ENCODE measurements around the gene WWOX. TPM values are rescaled to one million over a fixed set of nuclear protein-coding genes. Genes with fewer than 3 reads are reported as not detected.

The WWOX gene
- total and polyA plus RNA-seq, 4 donors = 5.4 to 61.5 (median 18.4) TPM

DNA sequence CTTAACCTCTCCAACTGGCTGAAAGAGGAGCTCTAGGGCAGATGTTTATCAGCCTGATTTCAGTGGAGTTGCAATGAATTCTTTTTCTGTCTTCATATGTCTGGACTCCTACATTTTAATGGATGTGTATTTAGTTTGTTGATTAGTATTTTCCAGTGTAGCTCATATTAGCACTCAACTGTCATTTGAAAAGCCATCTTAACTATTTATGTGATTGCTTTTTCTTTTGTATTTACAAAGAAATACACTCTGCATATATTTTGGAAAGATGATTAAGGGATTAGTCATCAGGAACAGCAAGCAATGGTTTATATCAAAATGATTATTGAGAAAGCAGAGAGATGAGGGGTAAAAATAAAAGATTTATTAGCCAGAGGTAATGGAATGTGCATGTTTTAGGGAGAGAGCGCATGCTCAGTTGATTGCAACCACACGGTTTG, 71.1 kb downstream of the WWOX start:
- Histone ChIP-seq H3K4me1 (ENCODE audit: control insufficient read depth in 5 of 5, insufficient read depth in 5 of 5, low read length in 5 of 5) (no peaks in the 10 kb centered on the region), H3K9me3 (ENCODE audit: control insufficient read depth in 4 of 4, insufficient read depth in 3 of 4, low read length in 3 of 4) (peaks cover 0 to 3% (median 0%) of the 10 kb centered on the region in 4 donors), H3K4me3 (no peak overlapping the region), H3K27me3 (ENCODE audit: control insufficient read depth in 3 of 3, insufficient read depth in 3 of 3, low read length in 2 of 3) (no peaks in the 10 kb centered on the region), H3K9ac (ENCODE audit: insufficient read depth in 1 of 2, low read length in 2 of 2) (no peak overlapping the region), H3K36me3 (ENCODE audit: control insufficient read depth in 4 of 4, insufficient read depth in 4 of 4, low read length in 4 of 4) (peaks cover 0 to 2% (median 0%) of the 10 kb centered on the region in 4 donors), H3K27ac (ENCODE audit: low read depth in 1 of 2, low read length in 1 of 2) (no peak overlapping the region)
- WGBS, 2 donors = 89 to 97% methylated on average over 2 of the region's 2 CpGs
- DNase-seq (no peak), ATAC-seq (ENCODE audit: insufficient read depth, low FRiP score) (no peak)
- TF ChIP-seq, protein P1, sequence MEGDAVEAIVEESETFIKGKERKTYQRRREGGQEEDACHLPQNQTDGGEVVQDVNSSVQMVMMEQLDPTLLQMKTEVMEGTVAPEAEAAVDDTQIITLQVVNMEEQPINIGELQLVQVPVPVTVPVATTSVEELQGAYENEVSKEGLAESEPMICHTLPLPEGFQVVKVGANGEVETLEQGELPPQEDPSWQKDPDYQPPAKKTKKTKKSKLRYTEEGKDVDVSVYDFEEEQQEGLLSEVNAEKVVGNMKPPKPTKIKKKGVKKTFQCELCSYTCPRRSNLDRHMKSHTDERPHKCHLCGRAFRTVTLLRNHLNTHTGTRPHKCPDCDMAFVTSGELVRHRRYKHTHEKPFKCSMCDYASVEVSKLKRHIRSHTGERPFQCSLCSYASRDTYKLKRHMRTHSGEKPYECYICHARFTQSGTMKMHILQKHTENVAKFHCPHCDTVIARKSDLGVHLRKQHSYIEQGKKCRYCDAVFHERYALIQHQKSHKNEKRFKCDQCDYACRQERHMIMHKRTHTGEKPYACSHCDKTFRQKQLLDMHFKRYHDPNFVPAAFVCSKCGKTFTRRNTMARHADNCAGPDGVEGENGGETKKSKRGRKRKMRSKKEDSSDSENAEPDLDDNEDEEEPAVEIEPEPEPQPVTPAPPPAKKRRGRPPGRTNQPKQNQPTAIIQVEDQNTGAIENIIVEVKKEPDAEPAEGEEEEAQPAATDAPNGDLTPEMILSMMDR (IDR thresholded peaks at IDR 0.05; ENCODE audit: control extremely low read depth, extremely low read depth) = no peak

DNA sequence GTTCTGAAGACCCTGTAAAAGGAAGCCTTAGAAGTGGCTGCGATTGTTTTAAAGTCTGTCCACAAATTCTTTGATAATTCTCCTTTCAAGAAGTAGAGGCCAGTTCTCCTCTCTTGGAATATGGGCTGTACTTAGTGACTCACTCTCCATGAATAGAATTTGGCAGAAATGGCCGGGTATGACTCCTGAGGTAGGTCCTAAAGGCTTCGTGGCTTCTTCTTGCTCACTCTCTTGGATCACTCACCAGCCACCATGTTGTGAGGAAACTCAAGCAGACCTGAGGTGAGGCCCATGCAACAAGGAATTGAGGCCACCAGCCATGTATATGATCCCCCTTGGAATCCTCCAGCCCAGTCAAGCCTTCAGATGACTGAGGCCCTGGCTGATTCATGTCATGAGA, 75.8 kb downstream of the WWOX start:
- Histone ChIP-seq H3K4me3 (no peak overlapping the region), H3K4me1 (ENCODE audit: control insufficient read depth in 5 of 5, insufficient read depth in 5 of 5, low read length in 5 of 5) (peaks cover 0 to 9% (median 5%) of the 10 kb centered on the region in 5 donors), H3K27me3 (ENCODE audit: control insufficient read depth in 3 of 3, insufficient read depth in 3 of 3, low read length in 2 of 3) (no peaks in the 10 kb centered on the region), H3K27ac (ENCODE audit: low read depth in 1 of 2, low read length in 1 of 2) (no peak overlapping the region), H3K9me3 (ENCODE audit: control insufficient read depth in 4 of 4, insufficient read depth in 3 of 4, low read length in 3 of 4) (peaks cover 0 to 3% (median 0%) of the 10 kb centered on the region in 4 donors), H3K36me3 (ENCODE audit: control insufficient read depth in 4 of 4, insufficient read depth in 4 of 4, low read length in 4 of 4) (no peaks in the 10 kb centered on the region), H3K9ac (ENCODE audit: insufficient read depth in 1 of 2, low read length in 2 of 2) (no peak overlapping the region)
- 95 to 98% methylated on average over 3 of the region's 3 CpGs for WGBS, 2 donors
- DNase-seq = no peak
- TF ChIP-seq, protein P1 (IDR thresholded peaks at IDR 0.05; ENCODE audit: control extremely low read depth, extremely low read depth) = no peak
- no peak for ATAC-seq (ENCODE audit: insufficient read depth, low FRiP score)

DNA sequence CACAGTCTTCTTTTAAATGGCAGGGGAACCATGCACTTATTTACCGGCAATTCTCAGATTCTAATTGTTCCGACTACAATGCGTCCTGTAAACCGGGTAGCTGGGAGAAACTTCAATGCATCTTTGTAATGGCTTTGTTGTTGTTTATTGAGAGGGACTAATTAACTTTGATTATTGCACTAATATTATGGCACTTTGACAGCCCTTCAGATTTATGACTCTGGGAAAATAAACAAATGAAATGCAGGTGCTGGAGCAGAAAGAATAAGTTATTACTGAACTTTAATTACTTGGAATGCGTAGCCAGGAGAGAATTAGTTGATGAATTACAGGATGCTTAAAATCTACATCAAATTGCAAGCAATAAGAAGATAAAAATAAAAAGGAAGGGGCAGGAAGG, 77.0 kb downstream of the WWOX start:
- peaks cover 0 to 3% (median 0%) of the 10 kb centered on the region in 4 donors for H3K9me3 ChIP-seq (ENCODE audit: control insufficient read depth in 4 of 4, insufficient read depth in 3 of 4, low read length in 3 of 4)
- H3K27me3 ChIP-seq (ENCODE audit: control insufficient read depth in 3 of 3, insufficient read depth in 3 of 3, low read length in 2 of 3) = no peaks in the 10 kb centered on the region
- H3K27ac ChIP-seq (ENCODE audit: low read depth in 1 of 2, low read length in 1 of 2) = no peak overlapping the region
- DNase-seq = no peak
- no peak for ATAC-seq (ENCODE audit: insufficient read depth, low FRiP score)
- H3K4me1 ChIP-seq (ENCODE audit: control insufficient read depth in 5 of 5, insufficient read depth in 5 of 5, low read length in 5 of 5) = peaks cover 0 to 9% (median 5%) of the 10 kb centered on the region in 5 donors
- no peak overlapping the region for H3K4me3 ChIP-seq
- TF ChIP-seq, protein P1 (IDR thresholded peaks at IDR 0.05; ENCODE audit: control extremely low read depth, extremely low read depth) = no peak
- WGBS, 2 donors = 80 to 88% methylated on average over 5 of the region's 5 CpGs
- H3K36me3 ChIP-seq (ENCODE audit: control insufficient read depth in 4 of 4, insufficient read depth in 4 of 4, low read length in 4 of 4) = no peaks in the 10 kb centered on the region
- no peak overlapping the region for H3K9ac ChIP-seq (ENCODE audit: insufficient read depth in 1 of 2, low read length in 2 of 2)

DNA sequence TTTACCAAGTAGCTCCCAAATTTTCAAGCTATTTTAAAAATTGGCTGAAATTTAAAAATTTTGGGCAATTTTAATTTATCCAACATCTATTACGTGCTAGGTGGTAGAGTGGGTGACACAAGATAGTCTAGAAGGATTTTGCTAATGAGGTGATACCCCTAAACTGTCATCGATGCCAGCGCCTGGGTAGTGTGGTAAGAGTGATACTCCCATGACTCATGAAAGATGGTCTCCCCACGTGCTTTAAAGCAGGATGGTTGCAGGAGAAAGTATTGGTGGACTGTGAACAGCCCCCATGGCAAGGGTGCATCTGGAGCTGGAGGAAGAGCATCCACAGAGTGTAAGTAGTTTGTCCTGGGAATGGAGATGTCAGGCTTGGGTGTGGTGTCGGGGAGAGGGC, 77.8 kb downstream of the WWOX start:
- H3K4me1 ChIP-seq (ENCODE audit: control insufficient read depth in 5 of 5, insufficient read depth in 5 of 5, low read length in 5 of 5) = peaks cover 0 to 9% (median 5%) of the 10 kb centered on the region in 5 donors
- TF ChIP-seq, protein P1 (IDR thresholded peaks at IDR 0.05; ENCODE audit: control extremely low read depth, extremely low read depth) = no peak
- H3K9me3 ChIP-seq (ENCODE audit: control insufficient read depth in 4 of 4, insufficient read depth in 3 of 4, low read length in 3 of 4) = peaks cover 0 to 3% (median 0%) of the 10 kb centered on the region in 4 donors
- H3K4me3 ChIP-seq = no peak overlapping the region
- no peak overlapping the region for H3K9ac ChIP-seq (ENCODE audit: insufficient read depth in 1 of 2, low read length in 2 of 2)
- H3K36me3 ChIP-seq (ENCODE audit: control insufficient read depth in 4 of 4, insufficient read depth in 4 of 4, low read length in 4 of 4) = no peaks in the 10 kb centered on the region
- WGBS, 2 donors = 85 to 94% methylated on average over 5 of the region's 5 CpGs
- DNase-seq (no peak), ATAC-seq (ENCODE audit: insufficient read depth, low FRiP score) (no peak)
- H3K27me3 ChIP-seq (ENCODE audit: control insufficient read depth in 3 of 3, insufficient read depth in 3 of 3, low read length in 2 of 3) = no peaks in the 10 kb centered on the region
- no peak overlapping the region for H3K27ac ChIP-seq (ENCODE audit: low read depth in 1 of 2, low read length in 1 of 2)
